Vagina (tissue), 2 donors: ENCODE measurements around the gene SORCS1. TPM values are rescaled to one million over a fixed set of nuclear protein-coding genes. Genes with fewer than 3 reads are reported as not detected.

Source experiments
- DNase-seq, 2 donors: peaks; one replicate each; pipeline ENCODE4 v3.0.0-alpha.2; 2017; ENCODE audit errors: extremely low spot score in 2 of 2
- H3K27ac ChIP-seq: fragments of 200-600 bp; sonication (generic); one replicate; pipeline ENCODE4 v1.5.1; 2019
- H3K27me3 ChIP-seq: fragments of 200-600 bp; sonication (generic); one replicate; pipeline ENCODE4 v1.5.1; 2019
- H3K36me3 ChIP-seq, 2 donors: fragments of 200-600 bp; sonication (generic); one replicate each; pipeline ENCODE4 v1.5.1; 2017 to 2019
- H3K4me1 ChIP-seq: fragments of 200-600 bp; sonication (generic); one replicate; pipeline ENCODE4 v1.5.1; 2019
- H3K4me3 ChIP-seq, 2 donors: fragments of 200-600 bp; sonication (generic); 1 replicate in 1 of 2; 2 replicates in 1 of 2; pipeline ENCODE4 v1.5.1; 2016 to 2019
- H3K9me3 ChIP-seq: fragments of 200-600 bp; sonication (generic); one replicate; pipeline ENCODE4 v1.5.1; 2019
- POLR2A ChIP-seq, 2 donors: fragments of 450-650 bp; IDR thresholded peaks; one replicate each; pipeline ENCODE4 v1.6.1; 2017; ENCODE audit warnings: antibody characterized with exemption in 2 of 2, mild to moderate bottlenecking in 2 of 2, moderate library complexity in 2 of 2
- POLR2AphosphoS5 ChIP-seq, 2 donors: sonication (generic); formaldehyde crosslinking; IDR thresholded peaks; one replicate each; pipeline ENCODE4 v1.9.0; 2017; ENCODE audit warnings: antibody characterized with exemption in 2 of 2, mild to moderate bottlenecking in 2 of 2, low read depth in 1 of 2; ENCODE audit not compliant: insufficient read depth in 1 of 2
- intact Hi-C: fragments of 100-400 bp; cut with DNase I; formaldehyde crosslinking; loops from one replicate; pipeline ENCODE4 v1.15.1; 2023
- total RNA-seq: library from RNA; depleted of rRNA; stranded (reverse); fragments of >200 nt; gene quantifications from one replicate; pipeline ENCODE4 v1.2.3, GENCODE V29; 2016
- TF ChIP-seq, protein P1 (sequence below), 3 experiments: fragments of 450-650 bp in 2 of 3; fragments of 200-600 bp in 1 of 3; sonication (generic) in 1 of 3; IDR thresholded peaks; one replicate each; pipeline ENCODE4 v1.5.1; 2017 to 2019; ENCODE audit warnings: antibody characterized with exemption in 3 of 3, mild to moderate bottlenecking in 2 of 3, moderate library complexity in 2 of 3

SORCS1 gene
- total RNA-seq, 1 donor from 2014 or later: 5.9 TPM

- Histone ChIP-seq H3K27me3 (no peaks in the 10 kb centered on the region), H3K36me3 (no peaks in the 10 kb centered on the region), H3K27ac (no peak overlapping the region), H3K9me3 (no peaks in the 10 kb centered on the region), H3K4me1 (no peaks in the 10 kb centered on the region), H3K4me3 (no peak overlapping the region)
- no peak for DNase-seq
- TF ChIP-seq POLR2AphosphoS5 (IDR thresholded peaks at IDR 0.05; ENCODE audit: insufficient read depth in 1 of 2, low read depth in 1 of 2) (no peak), POLR2A (IDR thresholded peaks at IDR 0.05) (no peak)
- TF ChIP-seq, protein P1, sequence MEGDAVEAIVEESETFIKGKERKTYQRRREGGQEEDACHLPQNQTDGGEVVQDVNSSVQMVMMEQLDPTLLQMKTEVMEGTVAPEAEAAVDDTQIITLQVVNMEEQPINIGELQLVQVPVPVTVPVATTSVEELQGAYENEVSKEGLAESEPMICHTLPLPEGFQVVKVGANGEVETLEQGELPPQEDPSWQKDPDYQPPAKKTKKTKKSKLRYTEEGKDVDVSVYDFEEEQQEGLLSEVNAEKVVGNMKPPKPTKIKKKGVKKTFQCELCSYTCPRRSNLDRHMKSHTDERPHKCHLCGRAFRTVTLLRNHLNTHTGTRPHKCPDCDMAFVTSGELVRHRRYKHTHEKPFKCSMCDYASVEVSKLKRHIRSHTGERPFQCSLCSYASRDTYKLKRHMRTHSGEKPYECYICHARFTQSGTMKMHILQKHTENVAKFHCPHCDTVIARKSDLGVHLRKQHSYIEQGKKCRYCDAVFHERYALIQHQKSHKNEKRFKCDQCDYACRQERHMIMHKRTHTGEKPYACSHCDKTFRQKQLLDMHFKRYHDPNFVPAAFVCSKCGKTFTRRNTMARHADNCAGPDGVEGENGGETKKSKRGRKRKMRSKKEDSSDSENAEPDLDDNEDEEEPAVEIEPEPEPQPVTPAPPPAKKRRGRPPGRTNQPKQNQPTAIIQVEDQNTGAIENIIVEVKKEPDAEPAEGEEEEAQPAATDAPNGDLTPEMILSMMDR (IDR thresholded peaks at IDR 0.05): no peak
- intact Hi-C loops: no loop called here
Observed at GRCh38 chr10:106765928-106766327, 398.6 kb downstream of the SORCS1 start.

DNA sequence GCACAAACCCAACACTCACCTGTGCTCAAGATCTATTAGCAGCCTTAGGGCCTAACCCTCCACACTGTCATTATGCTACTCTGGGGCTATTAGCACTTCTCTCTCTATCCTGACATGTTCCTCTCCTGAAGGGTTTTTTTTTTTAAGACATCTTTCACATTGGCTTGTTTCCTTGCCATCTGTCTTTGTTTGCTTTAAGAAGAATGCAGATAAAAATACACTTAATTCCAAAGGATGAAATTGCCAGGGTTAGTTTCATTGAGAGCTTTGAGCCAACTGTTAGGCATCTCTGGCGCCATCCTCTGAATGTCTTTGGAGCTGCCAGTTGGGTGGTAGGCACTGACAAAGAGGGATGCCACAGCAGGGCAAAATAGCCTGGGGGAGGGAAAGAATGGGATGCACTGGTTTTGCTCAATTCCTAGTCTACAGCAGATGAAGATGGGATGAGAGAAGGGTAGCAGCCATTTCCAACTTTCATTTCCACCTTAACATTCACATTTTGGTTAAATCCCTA, 399.2 kb downstream of the SORCS1 start:
- no peak overlapping the region for H3K4me3 ChIP-seq
- no peak for DNase-seq
- H3K4me1 ChIP-seq: no peaks in the 10 kb centered on the region
- no peaks in the 10 kb centered on the region for H3K27me3 ChIP-seq
- no peaks in the 10 kb centered on the region for H3K9me3 ChIP-seq
- TF ChIP-seq POLR2AphosphoS5 (IDR thresholded peaks at IDR 0.05; ENCODE audit: insufficient read depth in 1 of 2, low read depth in 1 of 2) (no peak), POLR2A (IDR thresholded peaks at IDR 0.05) (no peak)
- TF ChIP-seq, protein P1 (IDR thresholded peaks at IDR 0.05): no peak
- H3K36me3 ChIP-seq: no peaks in the 10 kb centered on the region
- intact Hi-C loops: no loop called here
- H3K27ac ChIP-seq: no peak overlapping the region

GRCh38 chr10:106764360-106764759, 400.1 kb downstream of the SORCS1 start:
- no peak for TF ChIP-seq POLR2AphosphoS5 (IDR thresholded peaks at IDR 0.05; ENCODE audit: insufficient read depth in 1 of 2, low read depth in 1 of 2)
- no peak for TF ChIP-seq POLR2A (IDR thresholded peaks at IDR 0.05)
- TF ChIP-seq, protein P1 (IDR thresholded peaks at IDR 0.05): no peak

GRCh38 chr10:106761906-106762305, 402.6 kb downstream of the SORCS1 start:
- Histone ChIP-seq H3K9me3 (no peaks in the 10 kb centered on the region), H3K4me1 (no peaks in the 10 kb centered on the region), H3K4me3 (no peak overlapping the region), H3K27me3 (no peaks in the 10 kb centered on the region), H3K27ac (no peak overlapping the region), H3K36me3 (no peaks in the 10 kb centered on the region)
- no peak for DNase-seq
- intact Hi-C loops: no loop called here
- TF ChIP-seq, protein P1 (IDR thresholded peaks at IDR 0.05): no peak
- TF ChIP-seq POLR2AphosphoS5 (IDR thresholded peaks at IDR 0.05; ENCODE audit: insufficient read depth in 1 of 2, low read depth in 1 of 2) (no peak), POLR2A (IDR thresholded peaks at IDR 0.05) (no peak)

More at GRCh38 chr10:106764360-106764759, 400.1 kb downstream of the SORCS1 start:
- H3K27ac ChIP-seq: no peak overlapping the region
- H3K36me3 ChIP-seq: no peaks in the 10 kb centered on the region
- H3K4me3 ChIP-seq: no peak overlapping the region
- DNase-seq: no peak
- H3K9me3 ChIP-seq: no peaks in the 10 kb centered on the region
- no peaks in the 10 kb centered on the region for H3K27me3 ChIP-seq
- H3K4me1 ChIP-seq: no peaks in the 10 kb centered on the region
- intact Hi-C loops: no loop called here

- TF ChIP-seq POLR2A (IDR thresholded peaks at IDR 0.05): no peak
- no peak for TF ChIP-seq POLR2AphosphoS5 (IDR thresholded peaks at IDR 0.05; ENCODE audit: insufficient read depth in 1 of 2, low read depth in 1 of 2)
- TF ChIP-seq, protein P1 (IDR thresholded peaks at IDR 0.05): no peak
- no peak overlapping the region for H3K4me3 ChIP-seq
- H3K27me3 ChIP-seq: no peaks in the 10 kb centered on the region
- H3K27ac ChIP-seq: no peak overlapping the region
- no peaks in the 10 kb centered on the region for H3K36me3 ChIP-seq
- intact Hi-C loops: no loop called here
- no peaks in the 10 kb centered on the region for H3K4me1 ChIP-seq
- no peaks in the 10 kb centered on the region for H3K9me3 ChIP-seq
- no peak for DNase-seq
Observed at GRCh38 chr10:106757521-106757920, 407.0 kb downstream of the SORCS1 start.
